ENCODE measurements around the gene MAST4.

MAST4 gene

DNA sequence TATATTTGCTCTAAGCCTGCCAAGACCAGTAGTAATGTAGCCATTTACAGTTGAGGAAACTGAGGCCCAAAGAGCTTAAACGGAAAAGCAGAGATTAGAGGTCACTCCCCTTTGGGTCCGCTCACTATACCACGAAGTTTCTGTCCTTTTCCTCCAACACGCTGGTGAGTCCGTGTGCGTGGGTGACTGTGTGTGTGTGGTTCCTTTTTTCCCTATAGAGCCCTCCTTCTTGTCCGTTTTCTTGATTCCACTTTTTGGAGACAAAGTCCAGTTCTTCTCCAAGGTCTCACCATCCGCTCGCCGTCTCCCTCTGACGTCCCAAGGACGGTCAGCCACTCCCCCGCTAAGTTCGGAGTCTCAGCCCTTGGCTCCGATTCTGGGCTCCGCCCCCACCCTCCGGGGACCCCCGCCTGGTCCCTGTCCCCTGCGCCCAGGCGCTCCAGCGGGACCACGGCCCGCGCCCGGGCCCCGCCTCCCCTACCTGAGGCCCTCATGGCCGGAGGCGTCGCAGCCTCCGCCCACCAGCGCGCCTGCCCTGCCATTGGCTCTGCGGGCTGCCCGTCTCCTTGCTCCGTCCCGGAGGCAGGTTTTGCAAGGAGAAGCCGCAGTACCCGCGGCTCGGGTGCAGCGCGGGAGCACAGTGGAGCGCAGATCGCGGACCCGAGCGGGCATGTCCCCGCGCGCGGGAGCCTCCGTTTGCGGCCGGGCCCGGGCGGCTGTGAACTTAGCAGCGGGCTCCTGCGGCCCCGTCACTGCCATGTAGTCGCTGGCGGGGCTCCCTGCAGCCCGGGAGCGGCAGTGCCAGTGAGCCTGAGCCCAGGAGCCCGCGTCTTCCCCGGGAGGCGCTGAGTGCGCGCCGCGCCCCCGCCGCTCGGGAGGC lies at the start of gene MAST4:
Gene MAST4, plus strand, starts transcription at position 638 of the 880 bp plus-strand sequence. CDS start 263 bp downstream, outside the sequence.
- no peak for DNase-seq (ENCODE audit: low read depth)

DNA sequence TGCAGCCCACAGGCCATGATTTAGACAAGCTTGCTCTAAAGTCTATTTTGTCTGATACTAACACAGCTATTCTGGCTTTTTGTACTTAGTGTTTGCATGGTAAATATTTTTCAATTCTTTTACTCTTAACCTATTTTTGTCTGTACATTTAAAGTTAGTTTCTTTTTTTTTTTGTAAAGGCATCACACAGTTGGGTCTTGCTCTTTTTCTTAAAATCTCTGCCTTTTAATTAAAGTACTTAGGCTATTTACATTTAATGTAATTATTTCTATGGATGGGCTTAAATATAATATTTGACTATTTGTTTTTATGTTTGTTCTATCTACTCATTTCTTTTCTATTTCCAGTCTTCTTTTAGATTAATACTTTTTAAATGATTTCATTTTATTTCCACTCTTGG lies 49.7 kb upstream of the MAST4 start:
- no peak for DNase-seq (ENCODE audit: low read depth)

DNA sequence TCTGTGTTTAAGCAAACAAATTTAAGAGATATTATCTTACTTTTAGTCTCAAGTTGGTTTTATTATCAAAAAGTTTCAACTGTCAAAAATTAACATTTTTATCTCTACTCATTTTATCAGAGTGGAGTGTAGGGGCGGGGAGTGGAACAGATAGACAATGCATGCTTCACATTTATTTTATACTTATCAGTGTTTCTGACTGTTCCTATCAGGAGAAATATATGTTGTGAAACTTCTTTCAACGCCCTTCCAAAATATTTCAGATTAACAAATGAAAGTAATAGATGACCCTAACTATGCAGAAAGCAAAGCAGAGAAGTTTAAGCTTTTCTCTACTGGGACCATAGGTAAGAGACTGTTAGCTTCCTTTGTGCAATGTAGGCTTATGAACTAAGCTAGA lies 44.9 kb upstream of the MAST4 start:
- DNase-seq (ENCODE audit: low read depth): no peak

DNA sequence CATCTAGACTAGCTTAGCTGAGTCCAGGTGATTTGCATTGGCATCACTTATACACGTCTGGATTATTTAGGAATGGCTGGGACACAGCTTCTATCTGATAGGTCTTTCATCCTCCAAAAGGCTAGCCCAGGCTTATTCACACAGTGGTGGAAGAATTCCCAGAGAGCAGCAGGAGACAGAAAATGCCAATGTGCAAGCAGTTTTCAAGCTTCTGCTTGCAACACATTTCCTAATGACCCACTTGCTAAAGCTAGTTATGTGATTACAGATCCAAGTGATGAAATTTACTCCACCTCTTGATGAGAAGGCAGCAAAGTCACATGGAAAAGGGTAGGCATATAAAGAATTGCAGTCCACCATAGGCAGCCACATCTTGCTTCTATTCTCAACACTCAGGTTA lies 44.2 kb upstream of the MAST4 start:
- DNase-seq (ENCODE audit: low read depth): no peak

DNA sequence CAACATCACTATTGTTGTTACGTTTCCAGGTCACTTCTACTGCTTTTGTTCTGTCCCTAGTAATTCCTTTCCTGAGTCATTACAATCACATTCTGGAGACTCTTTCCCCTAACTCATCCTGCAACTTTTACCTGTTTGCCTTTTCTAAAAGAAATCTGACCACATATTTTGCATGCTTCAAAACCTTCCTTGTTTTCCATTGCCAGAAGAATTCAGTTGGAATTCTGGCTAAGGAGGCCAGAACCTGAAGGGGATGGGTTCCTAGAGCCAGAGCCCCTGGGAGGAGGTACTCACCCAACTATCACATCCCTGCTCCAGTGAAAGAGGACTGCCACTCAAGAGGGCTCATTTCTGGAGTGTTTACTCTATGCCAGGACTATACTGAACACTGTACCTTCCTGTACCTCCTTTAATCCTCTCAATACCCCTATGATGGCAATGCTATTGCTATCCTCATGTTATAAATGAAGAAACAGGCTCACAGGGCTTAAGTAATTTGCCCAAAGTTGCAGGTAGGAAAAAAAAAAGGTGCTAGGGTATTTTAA lies 42.8 kb upstream of the MAST4 start:
- DNase-seq (ENCODE audit: low read depth): no peak

DNA sequence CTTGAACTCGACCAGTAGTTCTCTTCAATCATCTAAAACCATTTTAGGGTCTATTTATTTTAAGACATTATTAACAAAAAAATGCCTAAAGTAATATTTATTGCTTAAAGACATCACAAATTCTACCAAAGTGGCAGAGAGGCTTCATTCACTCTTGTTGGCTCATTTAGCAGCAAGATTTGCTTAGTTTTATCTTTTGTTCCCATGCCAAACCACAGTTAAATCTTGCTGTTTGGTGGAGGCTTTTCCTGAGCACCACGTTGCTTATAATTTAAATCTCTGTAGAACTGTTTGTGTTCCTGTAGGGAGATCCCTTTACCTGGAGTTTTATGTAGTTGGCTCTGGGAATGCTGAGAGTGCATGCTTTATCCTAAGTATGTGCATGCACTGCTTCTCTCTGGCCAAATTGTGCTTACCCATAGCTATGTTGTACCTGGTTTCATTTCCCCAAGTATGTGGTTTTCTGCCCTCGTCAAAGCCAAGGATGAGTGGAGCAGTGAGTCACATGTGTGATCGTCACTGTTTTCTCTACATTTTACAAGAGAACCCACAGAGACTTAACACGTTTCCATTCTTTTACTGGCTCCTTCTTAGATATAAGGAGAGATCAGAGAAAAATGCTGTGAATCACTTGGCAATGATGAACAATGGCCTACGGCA lies 42.1 kb upstream of the MAST4 start:
- peak; percentile 34 for DNase-seq (ENCODE audit: low read depth)

DNA sequence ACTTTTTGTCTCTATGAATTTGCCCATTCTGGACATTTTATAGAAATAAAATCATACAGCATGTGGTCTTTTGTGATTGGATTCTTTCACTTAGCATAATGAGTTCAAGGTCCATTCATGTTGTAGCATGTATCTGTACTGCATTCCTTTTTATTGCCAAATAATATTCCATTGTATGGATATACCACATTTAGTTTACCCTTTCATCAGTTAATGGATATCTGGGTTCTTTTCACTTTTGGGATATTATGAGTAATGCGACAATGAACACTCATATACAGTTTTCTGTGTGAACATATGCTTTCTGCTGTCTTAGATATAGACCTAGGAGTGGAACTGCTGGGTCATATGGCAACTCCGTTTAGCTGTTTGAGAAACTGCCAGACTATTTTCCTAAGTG lies 41.3 kb upstream of the MAST4 start:
- no peak for DNase-seq (ENCODE audit: low read depth)

DNA sequence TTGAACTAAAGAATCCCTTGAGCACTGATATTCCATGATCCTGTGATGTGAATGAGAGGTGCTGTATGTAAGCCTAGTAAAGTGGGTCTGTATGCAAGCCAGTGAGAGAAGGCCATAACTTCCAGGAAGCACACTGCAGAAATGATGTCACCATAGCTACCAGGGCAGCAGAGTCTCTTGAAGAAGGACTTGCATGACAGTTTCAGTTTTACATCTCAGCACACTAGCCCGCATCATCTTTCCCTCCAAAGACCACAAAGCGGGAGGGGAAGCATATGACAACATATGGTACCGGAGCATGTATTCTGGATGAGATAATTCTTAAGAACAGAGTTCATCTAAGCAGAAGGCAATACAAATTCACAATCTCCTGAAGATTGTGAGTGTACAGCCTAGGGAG lies 37.6 kb upstream of the MAST4 start:
- no peak for DNase-seq (ENCODE audit: low read depth)

DNA sequence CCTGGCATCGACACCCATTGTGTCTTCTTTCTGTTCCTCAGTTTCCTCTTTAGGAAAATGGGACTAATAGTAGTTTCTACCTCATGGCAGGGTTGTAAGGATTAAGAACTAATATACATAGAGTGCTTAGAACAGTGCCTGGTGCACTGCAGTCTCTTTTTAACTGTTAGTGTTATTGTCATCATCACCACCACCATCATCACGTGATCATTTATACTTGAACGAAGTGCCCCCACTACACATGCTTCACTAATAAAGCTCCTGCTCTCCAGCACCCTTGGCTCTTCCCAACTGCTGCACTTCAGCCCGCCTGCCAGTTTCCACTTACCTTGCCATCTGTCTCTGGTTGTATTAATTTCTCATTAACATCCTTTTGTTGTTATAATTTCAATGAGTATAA lies 35.8 kb upstream of the MAST4 start:
- DNase-seq (ENCODE audit: low read depth): no peak

DNA sequence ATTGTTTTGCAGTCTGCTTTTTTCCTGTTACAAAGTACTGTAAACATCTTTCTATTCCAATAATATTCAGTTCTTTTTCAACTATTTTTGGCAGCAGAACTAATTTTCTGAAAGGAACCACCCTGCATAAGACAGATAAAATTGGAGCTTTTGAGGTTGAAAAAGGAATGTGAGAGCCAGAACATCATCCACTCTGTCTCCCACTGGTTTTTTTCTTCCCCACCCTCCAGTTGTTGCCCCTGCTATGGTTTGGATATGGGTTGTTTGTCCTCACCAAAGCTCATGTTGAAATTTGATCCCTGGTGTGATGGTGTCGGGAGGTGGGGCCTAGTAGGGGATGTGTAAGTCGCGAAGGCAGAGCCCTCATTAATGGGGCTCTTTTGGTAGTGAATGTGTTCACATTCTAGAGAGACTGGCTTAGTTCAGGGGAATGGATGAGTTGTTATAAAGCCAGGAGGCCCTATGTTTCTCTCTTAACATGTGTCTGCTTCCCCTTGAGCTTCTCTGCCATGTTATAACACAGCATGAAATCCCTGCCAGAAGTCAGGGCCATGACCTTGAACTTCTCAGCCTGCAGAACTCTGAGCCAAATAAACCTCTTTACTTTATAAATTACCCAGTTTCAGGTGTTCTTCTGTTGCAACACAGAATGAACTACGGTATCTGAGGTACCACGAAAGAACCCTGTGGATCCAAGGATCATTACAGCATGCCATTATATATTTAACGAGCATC lies 34.8 kb upstream of the MAST4 start:
- DNase-seq (ENCODE audit: low read depth): no peak

DNA sequence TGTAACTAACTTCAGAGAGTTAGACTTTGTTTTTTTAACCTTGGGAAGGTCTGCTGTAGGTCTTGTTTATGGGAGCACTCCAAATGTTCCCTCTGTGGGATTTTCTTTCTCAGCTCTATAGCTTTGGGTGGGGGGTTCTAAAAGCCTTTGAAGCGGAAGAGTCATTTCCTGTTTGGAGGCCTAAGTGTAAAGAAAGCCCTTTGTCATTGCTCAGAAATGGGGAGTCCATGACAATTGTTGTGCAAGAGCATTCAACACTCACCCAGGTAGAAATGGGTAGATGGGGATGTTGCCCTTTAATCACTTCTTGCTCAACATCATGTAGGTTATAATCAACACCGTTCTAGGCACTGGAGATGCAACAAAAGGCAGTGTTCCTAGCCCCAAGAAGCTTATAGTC lies 30.3 kb upstream of the MAST4 start:
- no peak for DNase-seq (ENCODE audit: low read depth)

DNA sequence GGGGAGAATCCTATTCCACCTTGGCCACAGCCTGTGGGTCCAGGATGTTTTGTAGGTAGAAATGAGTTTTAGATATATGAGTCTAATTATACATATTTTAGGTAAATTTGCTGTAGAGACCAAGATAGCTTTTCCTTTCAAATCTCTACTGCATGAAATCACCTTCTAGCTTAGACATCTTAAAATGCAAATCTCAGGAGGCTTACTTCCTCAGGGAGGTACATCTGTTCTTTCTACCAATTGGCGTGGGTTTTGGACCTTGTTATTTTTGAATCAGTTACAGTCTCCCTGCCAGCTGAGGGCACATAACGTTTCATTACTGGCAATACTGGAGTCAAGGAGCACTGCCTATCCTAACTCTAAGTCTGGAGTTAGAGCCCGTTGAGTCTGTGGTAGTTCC lies 28.7 kb upstream of the MAST4 start:
- no peak for DNase-seq (ENCODE audit: low read depth)

DNA sequence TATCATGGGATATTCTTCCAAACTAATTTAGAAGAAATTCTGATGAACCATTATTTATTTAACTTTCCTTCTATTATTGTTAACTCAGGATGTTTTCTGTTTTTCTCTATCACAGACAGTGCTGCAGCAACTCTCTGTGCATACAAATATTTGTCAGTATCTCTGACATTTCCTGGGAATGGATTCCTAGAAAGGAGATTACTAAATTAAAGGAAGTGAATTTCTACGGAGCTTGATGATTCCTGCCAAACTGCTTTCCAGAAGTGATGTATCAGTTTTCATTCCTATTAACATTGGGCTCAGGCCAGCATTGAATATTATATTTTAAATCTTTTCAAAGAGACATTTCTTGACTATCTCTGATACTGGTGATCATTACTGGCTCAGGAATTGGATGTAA lies 26.0 kb upstream of the MAST4 start:
- DNase-seq (ENCODE audit: low read depth): no peak

DNA sequence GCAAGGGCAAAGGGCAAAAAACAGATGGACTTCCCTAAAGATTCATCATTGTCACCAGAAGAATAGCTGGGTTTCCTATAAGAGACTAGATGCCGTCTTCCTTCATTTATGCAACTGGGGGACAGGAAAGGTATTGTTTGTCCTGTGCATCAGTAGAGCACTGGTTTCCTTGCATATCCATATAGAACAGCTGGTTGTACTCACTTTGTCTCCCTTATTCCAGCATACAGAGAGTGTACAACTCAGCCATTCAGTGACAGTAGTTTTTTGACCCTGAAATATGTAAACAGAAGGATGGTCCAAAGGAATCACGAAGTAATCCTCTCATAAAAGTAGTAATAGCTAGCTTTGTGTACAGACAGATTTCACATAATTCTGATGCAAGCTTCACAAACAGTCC lies 22.5 kb upstream of the MAST4 start:
- DNase-seq (ENCODE audit: low read depth): no peak

DNA sequence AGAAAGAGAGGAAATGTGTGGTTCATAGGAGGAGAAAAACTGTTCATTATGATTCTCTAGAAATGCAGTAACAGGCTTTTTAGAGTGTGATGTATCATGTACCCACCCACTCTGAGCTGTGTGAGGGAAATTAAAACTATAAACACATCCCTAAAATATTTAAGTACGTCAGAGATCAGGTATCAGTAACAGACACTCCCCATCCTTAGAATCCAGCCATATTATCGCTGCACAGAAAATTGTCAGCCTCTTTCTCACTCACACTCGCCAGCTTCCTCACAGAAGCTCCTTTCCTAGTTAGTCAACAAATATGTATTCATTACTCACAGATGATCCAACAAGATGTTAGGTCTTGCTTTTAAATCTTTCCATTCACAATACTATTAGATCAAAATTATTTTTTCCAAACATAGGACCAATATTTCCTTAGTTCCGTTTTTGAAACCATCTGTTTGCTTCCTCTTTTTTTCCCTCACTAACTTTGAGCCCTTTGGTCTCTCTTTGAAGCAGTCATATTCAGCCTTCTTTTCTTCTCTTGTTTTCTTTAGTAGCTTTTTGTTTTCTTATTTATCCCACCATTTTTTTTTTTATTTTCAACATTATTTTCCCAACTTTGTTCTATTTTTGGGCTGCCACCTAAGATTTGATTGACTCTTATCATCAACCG lies 13.6 kb upstream of the MAST4 start:
- DNase-seq (ENCODE audit: low read depth): peak; percentile 55

DNA sequence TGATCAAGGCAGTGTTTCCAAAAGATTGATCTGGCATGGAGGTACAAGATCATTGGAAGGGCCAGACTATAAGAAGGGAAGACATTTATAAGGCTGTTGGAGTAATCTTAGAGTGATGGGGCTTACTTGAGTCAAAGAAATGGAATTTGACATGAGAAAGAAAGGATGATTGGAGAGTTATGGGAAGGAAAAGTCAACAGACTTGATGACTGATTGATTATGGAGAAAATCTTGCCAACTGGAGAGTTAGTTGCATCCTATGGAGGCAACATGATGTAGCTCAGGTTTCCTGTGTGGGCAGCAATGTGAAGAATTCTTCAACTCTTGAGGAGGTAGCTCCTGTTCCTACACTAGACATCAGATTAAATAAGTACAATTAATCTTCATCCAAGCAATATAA lies 10.9 kb upstream of the MAST4 start:
- no peak for DNase-seq (ENCODE audit: low read depth)

DNA sequence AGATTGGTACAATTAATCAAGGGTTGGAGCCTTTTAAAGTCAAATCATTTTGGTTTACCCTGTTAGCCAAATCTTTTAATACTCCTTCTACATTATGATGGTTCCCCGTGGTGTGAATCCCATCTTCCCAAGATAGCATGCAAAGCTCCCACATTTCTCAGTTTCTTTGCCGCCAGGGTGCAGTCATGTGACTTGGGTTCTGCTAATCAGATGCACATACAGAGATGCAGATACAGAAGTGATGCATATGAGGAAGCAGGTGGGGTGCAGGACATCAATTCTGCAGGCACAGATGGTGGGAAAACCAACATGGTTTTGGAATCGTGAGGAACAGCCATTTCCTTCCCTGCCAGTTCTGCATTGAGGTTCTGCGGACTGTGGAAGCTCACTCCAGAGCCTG lies 8.4 kb upstream of the MAST4 start:
- no peak for DNase-seq (ENCODE audit: low read depth)

DNA sequence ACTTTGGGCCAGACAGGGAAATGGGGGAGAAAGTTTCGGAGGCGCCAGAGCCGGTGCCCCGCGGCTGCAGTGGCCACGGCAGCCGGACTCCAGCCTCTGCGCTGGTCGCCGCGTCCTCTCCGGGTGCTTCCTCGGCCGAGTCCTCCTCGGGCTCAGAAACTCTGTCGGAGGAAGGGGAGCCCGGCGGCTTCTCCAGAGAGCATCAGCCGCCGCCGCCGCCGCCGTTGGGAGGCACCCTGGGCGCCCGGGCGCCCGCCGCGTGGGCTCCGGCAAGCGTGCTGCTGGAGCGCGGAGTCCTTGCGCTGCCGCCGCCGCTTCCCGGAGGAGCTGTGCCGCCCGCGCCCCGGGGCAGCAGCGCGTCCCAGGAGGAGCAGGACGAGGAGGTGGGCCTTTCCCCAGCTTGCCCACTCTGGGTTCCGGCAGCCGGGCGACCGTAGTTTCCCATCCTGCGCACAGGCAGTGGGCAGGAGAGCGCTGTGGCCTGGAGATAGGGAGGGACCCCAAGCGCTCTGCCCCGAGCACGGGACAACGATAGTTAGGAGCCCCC lies 516 bp downstream of the MAST4 start:
- no peak for DNase-seq (ENCODE audit: low read depth)

DNA sequence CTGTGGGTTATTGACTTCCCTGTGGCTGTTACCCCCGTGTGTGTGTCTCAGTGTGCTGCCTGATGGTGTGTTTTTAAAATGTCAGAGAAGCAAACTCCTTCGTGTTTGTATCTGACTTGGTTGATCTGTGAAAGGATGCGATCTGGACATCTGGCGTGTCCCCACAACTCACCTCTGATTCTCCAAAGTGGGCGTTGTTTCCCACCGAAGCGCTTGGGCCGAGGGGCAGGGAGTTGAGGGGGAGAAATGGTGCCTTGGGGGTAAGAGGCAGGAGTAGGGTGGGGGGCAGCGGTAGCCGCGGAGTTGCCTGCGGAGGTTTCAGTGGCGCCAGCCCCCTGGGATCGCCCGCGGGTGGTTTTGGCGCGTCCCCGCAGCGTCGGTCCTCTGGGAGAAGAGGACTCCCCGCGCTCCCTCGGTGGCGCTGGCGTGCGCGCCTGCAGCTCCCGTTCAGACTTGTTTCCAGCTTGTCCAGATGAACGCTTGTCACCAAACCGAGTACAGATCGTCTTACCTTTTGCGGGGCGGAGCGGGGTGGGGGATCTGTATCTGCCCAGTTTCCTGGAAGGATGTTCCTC lies 1.1 kb downstream of the MAST4 start:
- no peak for DNase-seq (ENCODE audit: low read depth)

DNA sequence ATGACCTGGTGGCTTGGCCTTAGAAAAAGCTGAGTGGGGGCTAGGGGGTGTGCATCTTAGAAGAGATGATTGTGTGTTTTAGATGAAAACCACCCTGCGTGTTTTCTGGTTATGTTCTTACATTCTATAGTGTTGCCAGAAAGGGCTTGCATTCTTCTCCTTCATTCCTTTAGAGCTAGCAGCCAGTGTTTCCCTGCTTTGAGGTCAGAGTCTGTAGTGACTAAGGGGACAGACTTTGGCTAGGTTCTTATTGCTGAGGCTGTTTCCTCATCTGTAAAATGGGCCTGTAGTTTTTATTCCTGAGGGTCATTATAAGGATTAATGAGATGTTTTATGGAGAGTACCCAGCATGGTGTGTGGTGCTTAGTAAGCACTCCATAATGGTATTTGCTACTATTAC lies 6.4 kb downstream of the MAST4 start:
- no peak for DNase-seq (ENCODE audit: low read depth)

DNA sequence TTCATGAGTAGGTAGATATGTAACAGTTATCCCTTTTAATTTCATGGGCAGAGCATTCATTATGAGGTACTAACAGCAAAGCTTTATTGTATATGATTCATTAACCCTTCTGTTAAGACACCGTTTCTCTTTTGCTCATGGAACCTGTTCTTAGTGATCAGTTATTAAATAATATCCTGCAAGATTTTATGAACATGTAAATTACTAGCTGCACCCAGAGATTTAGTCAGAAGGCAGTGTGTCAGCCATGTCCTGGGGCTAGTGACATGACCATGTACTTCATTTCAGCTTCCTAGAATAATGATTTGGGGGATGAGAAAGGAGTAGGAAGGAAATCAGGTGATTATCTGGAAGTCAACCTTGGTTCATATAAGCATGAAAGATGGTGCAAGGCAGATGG lies 7.0 kb downstream of the MAST4 start:
- DNase-seq (ENCODE audit: low read depth): no peak
